Fibroblast of the aortic adventitia (primary cell): ENCODE data around the gene ZNF330. TPM values are rescaled to one million over a fixed set of nuclear protein-coding genes. Genes with fewer than 3 reads are reported as not detected.

Experiments used
- DNase-seq: peaks from one replicate; pipeline ENCODE4 v3.0.0-alpha.2; 2010; ENCODE audit warnings: low read depth
- H3K4me3 ChIP-seq: 2 replicates; pipeline ENCODE4 v1.5.1; 2011; ENCODE audit warnings: low read depth, mild to moderate bottlenecking, control low read depth, low read length, moderate library complexity
- total RNA-seq: library from RNA; depleted of rRNA; stranded (reverse); fragments of >200 nt; gene quantifications from 2 replicates; pipeline ENCODE4 v1.2.3, GENCODE V29; 2012; ENCODE audit warnings: low replicate concordance
- TF ChIP-seq, protein P1 (sequence below): IDR thresholded peaks from 2 replicates; pipeline ENCODE4 v1.5.1; 2011; ENCODE audit warnings: mild to moderate bottlenecking, low read length, control low read depth, inconsistent platforms; ENCODE audit not compliant: insufficient read depth

The ZNF330 gene
- total RNA-seq, 1 donor, result 21.2 TPM

DNA sequence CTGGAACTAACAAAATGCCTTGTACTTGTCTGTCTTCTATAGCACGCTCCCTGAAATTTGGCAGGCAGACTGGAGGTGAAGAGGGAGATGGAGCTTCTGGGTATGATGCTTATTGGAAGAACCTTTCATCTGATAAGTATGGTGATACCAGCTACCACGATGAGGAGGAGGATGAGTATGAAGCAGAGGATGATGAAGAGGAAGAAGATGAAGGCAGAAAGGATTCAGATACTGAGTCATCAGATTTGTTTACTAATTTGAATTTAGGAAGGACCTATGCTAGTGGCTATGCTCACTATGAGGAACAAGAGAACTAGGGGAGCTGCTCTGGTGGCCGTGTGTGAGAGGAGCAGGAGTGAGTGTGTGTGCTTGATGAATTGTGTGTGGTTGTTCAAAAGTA, 13.0 kb downstream of the ZNF330 start:
- no peak for DNase-seq
- TF ChIP-seq, protein P1, sequence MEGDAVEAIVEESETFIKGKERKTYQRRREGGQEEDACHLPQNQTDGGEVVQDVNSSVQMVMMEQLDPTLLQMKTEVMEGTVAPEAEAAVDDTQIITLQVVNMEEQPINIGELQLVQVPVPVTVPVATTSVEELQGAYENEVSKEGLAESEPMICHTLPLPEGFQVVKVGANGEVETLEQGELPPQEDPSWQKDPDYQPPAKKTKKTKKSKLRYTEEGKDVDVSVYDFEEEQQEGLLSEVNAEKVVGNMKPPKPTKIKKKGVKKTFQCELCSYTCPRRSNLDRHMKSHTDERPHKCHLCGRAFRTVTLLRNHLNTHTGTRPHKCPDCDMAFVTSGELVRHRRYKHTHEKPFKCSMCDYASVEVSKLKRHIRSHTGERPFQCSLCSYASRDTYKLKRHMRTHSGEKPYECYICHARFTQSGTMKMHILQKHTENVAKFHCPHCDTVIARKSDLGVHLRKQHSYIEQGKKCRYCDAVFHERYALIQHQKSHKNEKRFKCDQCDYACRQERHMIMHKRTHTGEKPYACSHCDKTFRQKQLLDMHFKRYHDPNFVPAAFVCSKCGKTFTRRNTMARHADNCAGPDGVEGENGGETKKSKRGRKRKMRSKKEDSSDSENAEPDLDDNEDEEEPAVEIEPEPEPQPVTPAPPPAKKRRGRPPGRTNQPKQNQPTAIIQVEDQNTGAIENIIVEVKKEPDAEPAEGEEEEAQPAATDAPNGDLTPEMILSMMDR, result no peak
- no peak overlapping the region for H3K4me3 ChIP-seq

DNA sequence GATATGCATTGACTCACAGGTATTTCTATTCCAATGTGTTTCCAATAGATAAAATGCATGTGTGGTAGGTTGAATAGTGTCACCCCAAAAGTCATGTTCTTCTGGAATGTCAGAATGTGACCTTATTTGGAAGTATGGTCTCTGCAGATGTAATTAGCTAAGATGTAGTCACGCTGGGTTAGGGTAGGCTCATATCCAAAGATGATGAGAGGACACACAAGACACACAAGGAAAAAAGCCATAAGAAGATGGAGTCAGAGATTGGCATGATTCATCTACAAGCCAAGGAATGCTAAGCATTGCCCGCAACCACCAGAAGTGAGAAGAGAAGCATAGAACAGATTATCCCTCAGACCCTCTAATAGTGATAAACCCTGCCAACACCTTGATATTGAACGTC, 17.5 kb downstream of the ZNF330 start:
- TF ChIP-seq, protein P1, result no peak
- no peak overlapping the region for H3K4me3 ChIP-seq
- DNase-seq, result no peak

DNA sequence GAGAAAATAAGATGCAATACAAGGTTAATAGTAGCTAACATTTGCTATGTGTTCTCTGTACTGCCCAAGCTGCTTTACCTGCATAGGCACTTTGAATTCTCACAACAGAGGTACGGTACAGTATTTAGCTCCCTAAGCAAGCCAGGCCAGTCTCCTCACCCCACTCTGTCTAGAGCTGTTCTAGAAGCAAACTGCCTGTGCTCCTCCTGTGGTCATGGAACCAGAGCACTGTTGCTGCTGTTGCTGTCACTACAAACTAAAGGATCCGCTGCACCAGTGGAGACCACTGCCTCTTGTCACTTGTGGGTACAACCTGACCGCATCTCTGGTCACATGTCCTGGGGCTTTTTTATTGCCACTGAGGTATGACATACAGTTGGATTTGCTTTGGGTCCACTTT, 19.6 kb downstream of the ZNF330 start:
- no peak overlapping the region for H3K4me3 ChIP-seq
- no peak for DNase-seq

DNA sequence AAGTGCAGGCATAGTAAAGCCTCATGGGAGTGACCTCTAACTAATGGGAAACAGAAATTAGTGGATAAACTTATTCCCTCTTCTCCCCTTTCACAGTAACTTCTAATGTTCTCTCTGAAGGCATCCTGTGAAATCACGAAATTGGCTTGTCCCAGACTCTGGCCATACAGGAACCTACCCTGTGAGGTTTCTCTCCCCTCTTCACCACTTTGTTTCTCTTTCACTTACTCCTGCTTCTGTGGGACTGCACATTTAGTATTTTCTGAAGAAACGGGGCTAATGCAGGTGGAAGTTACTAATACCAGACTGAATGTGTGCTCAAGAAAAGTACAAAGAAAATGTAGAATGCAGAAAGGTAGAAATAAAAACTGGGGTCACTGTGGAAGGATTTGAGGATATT, 20.0 kb downstream of the ZNF330 start:
- TF ChIP-seq, protein P1, result no peak
- no peak for DNase-seq
- H3K4me3 ChIP-seq, result no peak overlapping the region

More for the DNA sequence above, 19.6 kb downstream of the ZNF330 start:
- TF ChIP-seq, protein P1, result no peak

DNA sequence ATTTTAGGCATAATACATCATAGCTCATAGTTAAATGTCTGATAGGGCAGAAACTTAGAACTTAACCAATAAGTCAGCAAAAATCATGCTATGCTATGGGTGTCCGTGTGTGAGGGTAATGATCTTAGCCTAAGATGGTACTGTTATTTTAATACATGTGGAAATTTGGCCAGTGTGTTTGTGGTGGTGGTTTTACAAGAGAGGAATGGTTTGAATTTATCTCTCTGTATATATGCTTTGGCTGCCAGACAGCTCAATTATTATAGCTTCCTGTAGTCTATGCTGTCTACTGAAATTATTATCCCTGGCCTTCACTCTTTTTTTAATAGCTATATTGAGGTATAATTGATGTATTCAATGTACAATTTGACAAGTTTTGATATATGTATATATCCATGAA, 21.3 kb downstream of the ZNF330 start:
- no peak for DNase-seq
- TF ChIP-seq, protein P1, result no peak
- no peak overlapping the region for H3K4me3 ChIP-seq

DNA sequence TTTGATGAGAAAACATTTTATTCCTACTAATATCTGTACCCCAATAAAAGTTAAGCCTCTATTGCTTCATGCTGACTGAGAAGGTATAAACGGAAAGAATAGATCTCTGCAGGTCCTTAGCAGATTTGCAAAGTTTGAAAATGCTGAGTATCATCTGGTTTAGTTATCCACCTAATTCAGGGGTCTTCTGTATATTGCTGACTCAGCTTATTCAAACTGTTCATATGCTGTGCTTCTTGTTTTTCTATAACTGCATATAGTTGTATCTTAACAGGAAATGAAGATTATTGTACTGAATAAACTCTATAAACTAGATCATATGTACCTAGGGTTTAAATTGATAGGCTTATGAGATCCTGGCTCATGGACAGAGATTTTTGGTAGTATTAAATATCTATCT, 23.7 kb downstream of the ZNF330 start:
- TF ChIP-seq, protein P1, result no peak
- no peak overlapping the region for H3K4me3 ChIP-seq
- no peak for DNase-seq

DNA sequence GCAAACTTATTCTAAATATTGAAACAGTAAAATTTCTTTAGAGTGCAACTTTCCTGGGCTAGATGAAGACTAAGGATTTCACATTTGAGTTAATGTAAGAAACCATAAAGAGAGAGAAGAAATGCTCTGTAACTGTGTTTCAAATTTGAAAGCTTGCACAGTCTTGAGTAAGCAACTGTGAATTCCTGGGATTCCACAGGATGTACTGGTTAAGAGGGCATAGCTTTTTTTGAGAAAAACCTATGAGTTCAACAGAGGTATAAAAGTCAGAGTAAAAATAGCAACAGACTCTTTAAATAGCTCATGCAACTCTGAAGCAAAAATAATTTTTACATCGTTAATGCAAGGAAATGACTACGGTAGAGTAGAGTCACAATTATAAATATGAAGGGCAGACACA, 25.5 kb downstream of the ZNF330 start:
- TF ChIP-seq, protein P1, result no peak
- H3K4me3 ChIP-seq, result no peak overlapping the region
- peak; percentile 89 for DNase-seq
